CD4-positive, CD25-positive, alpha-beta regulatory T cell (primary cell): ENCODE measurements around the gene POLD4. TPM values are rescaled to one million over a fixed set of nuclear protein-coding genes. Genes with fewer than 3 reads are reported as not detected.

Experiments used
- ATAC-seq, 2 donors: fragments of 150-1000 bp; cut with Tn5 transposase; one replicate each; pipeline ENCODE4 v1.10.0; 2021; ENCODE audit warnings: low read depth in 2 of 2, moderate number of reproducible peaks in 2 of 2, moderate library complexity in 1 of 2
- DNase-seq, 3 donors: peaks; one replicate each; pipeline versions ENCODE4 v3.0.0 to v3.0.0-alpha.2; 2012 to 2022; ENCODE audit warnings: mixed read lengths in 1 of 3
- H3K27ac ChIP-seq: one replicate; pipeline ENCODE4 v1.7.0; 2013; ENCODE audit warnings: mild to moderate bottlenecking, low read length; ENCODE audit not compliant: insufficient read depth, poor library complexity, severe bottlenecking
- H3K27me3 ChIP-seq: one replicate; pipeline ENCODE4 v1.7.0; 2013; ENCODE audit warnings: low read length; ENCODE audit not compliant: control insufficient read depth, insufficient read depth
- H3K36me3 ChIP-seq: one replicate; pipeline ENCODE4 v1.7.0; 2013; ENCODE audit warnings: mild to moderate bottlenecking, low read length, moderate library complexity; ENCODE audit not compliant: control insufficient read depth, insufficient read depth
- H3K4me1 ChIP-seq: 2 replicates; pipeline ENCODE4 v1.7.0; 2013; ENCODE audit warnings: mild to moderate bottlenecking, low read length; ENCODE audit not compliant: insufficient read depth, control insufficient read depth, poor library complexity, severe bottlenecking
- H3K4me3 ChIP-seq: one replicate; pipeline ENCODE4 v1.7.0; 2013; ENCODE audit warnings: low read depth, mild to moderate bottlenecking, low read length, moderate library complexity
- H3K9me3 ChIP-seq, 2 experiments: 1 replicate in 1 of 2; 2 replicates in 1 of 2; pipeline ENCODE4 v1.7.0; 2013; ENCODE audit warnings: low read length in 2 of 2, mild to moderate bottlenecking in 1 of 2, moderate library complexity in 1 of 2; ENCODE audit not compliant: control insufficient read depth in 2 of 2
- H3K27ac Mint-ChIP-seq, 3 donors: one replicate each; pipeline ENCODE4 v1.8.0; 2020 to 2022; ENCODE audit warnings: mild to moderate bottlenecking in 3 of 3, mixed read lengths in 3 of 3, moderate library complexity in 2 of 3
- H3K27me3 Mint-ChIP-seq: one replicate; pipeline ENCODE4 v1.8.0; 2022; ENCODE audit warnings: mild to moderate bottlenecking, mixed read lengths
- H3K36me3 Mint-ChIP-seq: one replicate; pipeline ENCODE4 v1.8.0; 2020; ENCODE audit warnings: mixed read lengths
- H3K4me1 Mint-ChIP-seq, 4 donors: one replicate each; pipeline ENCODE4 v1.8.0; 2020 to 2022; ENCODE audit warnings: mixed read lengths in 4 of 4, mild to moderate bottlenecking in 1 of 4
- H3K4me3 Mint-ChIP-seq, 4 donors: one replicate each; pipeline ENCODE4 v1.8.0; 2020 to 2022; ENCODE audit warnings: mild to moderate bottlenecking in 4 of 4, mixed read lengths in 4 of 4, moderate library complexity in 3 of 4
- H3K9me3 Mint-ChIP-seq, 7 donors: one replicate each; pipeline ENCODE4 v1.8.0; 2020 to 2022; ENCODE audit warnings: mixed read lengths in 7 of 7, mild to moderate bottlenecking in 3 of 7, moderate library complexity in 2 of 7
- polyA plus RNA-seq, 4 donors: library from polyadenylated mRNA; unstranded; fragments of 300-500 nt; fragmentation: Illumina TruSeq; gene quantifications; one replicate each; pipeline ENCODE4 v1.2.3, GENCODE V29; 2021
- total RNA-seq: library from RNA; stranded (reverse); gene quantifications from one replicate; pipeline ENCODE4 v1.2.3, GENCODE V29; 2022

Gene POLD4
- total and polyA plus RNA-seq, 5 donors from 2014 or later = 60.6 to 127 (median 117) TPM

DNA sequence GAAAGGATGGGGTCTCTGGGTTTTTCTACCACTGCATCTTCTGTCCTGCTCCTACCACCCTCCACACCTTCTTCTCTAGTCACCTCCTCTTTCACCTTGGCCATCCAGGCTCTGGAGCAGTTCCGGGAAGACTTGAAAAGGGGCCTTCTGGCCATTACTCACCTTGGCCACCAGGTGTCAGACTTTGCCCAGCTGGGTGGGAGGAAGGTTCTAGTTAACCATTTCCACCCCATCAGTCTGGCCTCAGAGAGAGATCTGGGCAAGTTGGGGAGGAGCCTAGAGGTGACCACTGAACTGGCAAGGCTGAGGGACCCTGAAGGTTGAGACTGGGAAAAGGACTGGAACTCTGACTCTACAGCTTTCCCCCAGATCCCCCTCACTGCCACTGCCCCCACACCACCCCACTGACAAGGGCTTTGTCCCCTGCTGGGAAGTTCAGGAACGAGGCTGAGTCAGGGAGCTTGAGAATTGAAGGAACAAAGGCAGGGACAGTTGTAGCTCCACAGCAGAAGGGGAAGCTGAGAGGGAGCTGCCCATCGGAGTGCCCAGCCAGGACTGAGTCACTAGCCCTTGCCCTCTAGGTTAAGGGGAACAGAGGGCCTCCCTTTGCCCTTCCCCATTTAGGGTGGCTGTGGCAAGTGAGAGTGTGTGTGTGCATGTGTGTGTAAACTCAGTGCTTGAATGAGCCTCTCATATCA is 3.7 kb upstream of the POLD4 start:
- Mint-ChIP-seq H3K27ac (peak overlapping the region; percentile 53 to 87 (median 86)), H3K27me3 (peaks cover 9% of the 10 kb centered on the region), H3K9me3 (no peaks in the 10 kb centered on the region), H3K36me3 (no peaks in the 10 kb centered on the region), H3K4me1 (peaks cover 9 to 47% (median 30%) of the 10 kb centered on the region in 4 donors), H3K4me3 (peak overlapping the region; percentile 4 to 77 (median 68))
- Histone ChIP-seq H3K4me1 (peaks cover 45% of the 10 kb centered on the region), H3K9me3 (no peaks in the 10 kb centered on the region), H3K27me3 (no peaks in the 10 kb centered on the region), H3K27ac (peak overlapping the region; percentile 15), H3K36me3 (no peaks in the 10 kb centered on the region), H3K4me3 (no peak overlapping the region)
- peak; percentile 61 to 74 (median 70) for DNase-seq
- no peak for ATAC-seq

DNA sequence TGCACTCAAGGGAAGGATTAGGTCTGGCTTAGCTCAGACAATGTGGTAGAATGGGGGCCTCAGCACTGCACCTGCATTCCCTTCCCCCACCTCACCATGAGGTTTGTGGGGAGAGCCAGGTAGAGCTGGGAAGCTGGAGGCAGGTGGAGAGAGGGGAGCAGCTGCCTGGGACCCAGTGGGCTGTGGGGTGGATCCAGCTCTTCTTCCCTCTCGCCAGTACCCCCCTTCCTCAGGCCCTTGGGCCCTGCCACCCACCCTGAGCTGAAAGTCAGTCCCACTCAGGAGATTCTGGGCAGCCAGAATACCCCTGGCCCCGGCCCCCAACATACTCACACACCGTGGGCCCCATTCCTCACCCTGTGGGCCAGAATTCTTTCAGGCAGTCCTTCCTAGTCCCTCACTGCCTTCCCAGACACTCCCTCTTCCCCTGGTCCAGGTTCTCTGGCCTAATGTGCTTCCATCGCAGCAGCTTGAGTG is 3.1 kb upstream of the POLD4 start:
- Mint-ChIP-seq H3K27ac (peak overlapping the region; percentile 53 to 87 (median 86)), H3K4me3 (peak overlapping the region; percentile 4 to 77 (median 68)), H3K4me1 (peaks cover 5 to 51% (median 33%) of the 10 kb centered on the region in 4 donors), H3K9me3 (no peaks in the 10 kb centered on the region), H3K27me3 (peaks cover 9% of the 10 kb centered on the region), H3K36me3 (no peaks in the 10 kb centered on the region)
- no peaks in the 10 kb centered on the region for H3K36me3 ChIP-seq
- H3K4me3 ChIP-seq = no peak overlapping the region
- peaks cover 51% of the 10 kb centered on the region for H3K4me1 ChIP-seq
- ATAC-seq = no peak
- no peaks in the 10 kb centered on the region for H3K27me3 ChIP-seq
- H3K27ac ChIP-seq = peak overlapping the region; percentile 15
- no peaks in the 10 kb centered on the region for H3K9me3 ChIP-seq
- DNase-seq = no peak

- no peak for DNase-seq
- H3K36me3 ChIP-seq = no peaks in the 10 kb centered on the region
- H3K9me3 ChIP-seq = no peaks in the 10 kb centered on the region
- no peak overlapping the region for H3K27ac ChIP-seq
- no peaks in the 10 kb centered on the region for H3K36me3 Mint-ChIP-seq
- H3K27me3 ChIP-seq = no peaks in the 10 kb centered on the region
- peaks cover 5 to 56% (median 37%) of the 10 kb centered on the region in 4 donors for H3K4me1 Mint-ChIP-seq
- peaks cover 56% of the 10 kb centered on the region for H3K4me1 ChIP-seq
- H3K9me3 Mint-ChIP-seq = no peaks in the 10 kb centered on the region
- no peak overlapping the region for H3K4me3 ChIP-seq
- H3K4me3 Mint-ChIP-seq = peak overlapping the region in 2 of 4 donors; percentile 32 to 69
- H3K27ac Mint-ChIP-seq = peak overlapping the region in 1 of 3 donors; percentile 20
- peaks cover 9% of the 10 kb centered on the region for H3K27me3 Mint-ChIP-seq
- no peak for ATAC-seq
Observed at GRCh38 chr11:67355794-67356386, 2.5 kb upstream of the POLD4 start.

- peak overlapping the region; percentile 98 for H3K27ac ChIP-seq
Observed at GRCh38 chr11:67355023-67355793, 1.9 kb upstream of the POLD4 start.

DNA sequence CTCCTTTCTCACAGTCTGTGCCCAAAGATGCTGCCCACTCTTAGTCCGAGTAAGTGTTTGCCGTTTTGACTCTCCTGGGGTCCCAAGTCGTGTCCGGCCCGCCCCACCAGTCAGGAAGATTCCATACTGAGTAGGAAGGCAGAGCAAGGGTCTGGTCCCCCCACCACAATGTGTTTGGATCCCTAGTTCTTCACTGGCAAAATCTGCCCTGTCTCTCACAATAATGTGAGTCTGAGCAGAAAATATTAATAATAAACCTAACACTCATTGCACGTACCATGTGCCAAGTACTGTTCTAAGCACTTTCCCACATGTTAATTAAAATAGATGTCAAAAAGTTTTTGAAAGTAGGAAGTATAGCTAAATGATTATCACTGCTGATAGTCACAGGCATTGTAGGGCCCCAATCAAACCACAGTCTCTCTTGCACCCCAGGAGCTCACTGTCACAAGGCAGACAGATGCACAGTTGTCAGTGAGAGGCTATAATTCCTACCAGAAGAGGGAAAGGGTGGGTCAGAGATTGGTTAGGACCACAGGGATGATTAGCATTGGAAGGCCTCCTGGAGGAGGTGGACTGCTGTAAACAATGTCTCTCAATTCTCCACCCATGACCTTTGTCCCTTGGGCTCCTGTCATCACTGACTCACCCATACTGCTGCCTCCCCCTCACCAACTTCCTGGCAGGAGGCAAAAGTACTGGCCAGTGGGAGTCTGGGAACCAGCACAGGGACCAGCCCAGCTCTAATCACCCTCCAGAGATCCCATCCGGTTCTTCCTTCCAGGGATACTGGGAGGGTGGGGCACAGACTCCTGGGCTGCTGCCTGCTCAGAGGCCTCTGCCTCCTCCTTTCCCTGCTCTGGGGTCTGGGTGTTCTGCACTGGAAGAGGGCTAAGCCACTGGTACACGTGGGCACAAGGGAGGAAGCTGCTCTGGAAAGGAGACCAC is 1.0 kb upstream of the POLD4 start:
- Histone ChIP-seq H3K36me3 (no peaks in the 10 kb centered on the region), H3K4me3 (peak overlapping the region; percentile 54), H3K9me3 (no peaks in the 10 kb centered on the region), H3K4me1 (peaks cover 58% of the 10 kb centered on the region), H3K27me3 (no peaks in the 10 kb centered on the region), H3K27ac (peak overlapping the region; percentile 98)
- ATAC-seq = no peak
- H3K27ac Mint-ChIP-seq = peak overlapping the region; percentile 97 to 100 (median 98)
- peaks cover 9% of the 10 kb centered on the region for H3K27me3 Mint-ChIP-seq
- peaks cover 5 to 68% (median 42%) of the 10 kb centered on the region in 4 donors for H3K4me1 Mint-ChIP-seq
- peak in 1 of 3 donors; percentile 42 for DNase-seq
- H3K36me3 Mint-ChIP-seq = no peaks in the 10 kb centered on the region
- H3K4me3 Mint-ChIP-seq = peak overlapping the region; percentile 95 to 99 (median 97)
- H3K9me3 Mint-ChIP-seq = no peaks in the 10 kb centered on the region

More at GRCh38 chr11:67355023-67355793, 1.9 kb upstream of the POLD4 start:
- no peaks in the 10 kb centered on the region for H3K36me3 Mint-ChIP-seq
- DNase-seq = no peak
- no peaks in the 10 kb centered on the region for H3K36me3 ChIP-seq
- peaks cover 58% of the 10 kb centered on the region for H3K4me1 ChIP-seq
- H3K9me3 Mint-ChIP-seq = no peaks in the 10 kb centered on the region
- no peaks in the 10 kb centered on the region for H3K9me3 ChIP-seq
- H3K27me3 Mint-ChIP-seq = peaks cover 9% of the 10 kb centered on the region
- no peak for ATAC-seq
- peaks cover 5 to 59% (median 38%) of the 10 kb centered on the region in 4 donors for H3K4me1 Mint-ChIP-seq
- H3K4me3 Mint-ChIP-seq = peak overlapping the region in 2 of 4 donors; percentile 32 to 69
- no peak overlapping the region for H3K4me3 ChIP-seq
- no peaks in the 10 kb centered on the region for H3K27me3 ChIP-seq
- H3K27ac Mint-ChIP-seq = peak overlapping the region in 2 of 3 donors; percentile 97 to 98

DNA sequence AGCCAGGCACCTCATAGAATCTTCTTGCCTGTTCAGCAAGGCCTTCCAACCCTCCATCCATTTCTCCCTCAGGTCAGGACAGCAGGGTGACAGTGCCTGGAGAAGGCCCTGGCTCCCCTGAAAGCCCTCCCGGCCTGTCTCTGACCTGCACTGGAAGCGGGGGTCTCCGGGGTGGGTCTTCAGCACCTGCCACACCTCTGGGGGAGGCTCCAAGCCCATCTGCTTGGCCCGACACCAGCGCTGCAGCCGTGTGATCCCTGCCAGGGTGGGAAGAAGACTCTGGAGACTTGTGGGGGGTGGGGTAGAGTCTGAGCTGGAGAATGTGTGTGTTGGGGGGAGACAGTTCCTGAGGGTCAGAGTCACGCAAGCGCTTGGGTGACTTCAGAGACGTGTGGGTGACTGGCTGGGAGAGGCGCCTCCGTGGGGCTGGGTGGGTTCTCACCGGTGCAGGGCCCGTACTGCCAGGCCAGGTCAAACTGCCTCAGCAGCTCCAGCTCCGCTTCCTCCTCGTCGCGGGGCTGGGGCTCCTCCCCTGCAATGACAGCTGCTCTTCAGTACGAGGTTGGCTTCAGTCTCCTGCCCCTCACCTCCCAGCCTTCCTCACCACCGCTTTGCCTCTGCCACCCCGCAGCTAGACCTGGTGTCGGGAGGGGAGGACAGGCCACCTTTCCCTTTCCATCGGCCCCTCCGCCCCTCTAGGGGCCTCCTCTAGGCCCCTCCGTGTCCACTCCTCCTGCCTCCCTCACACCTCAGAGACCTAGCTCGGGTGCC is 615 bp downstream of the POLD4 start:
- peak overlapping the region; percentile 98 for H3K27ac ChIP-seq
- H3K27ac Mint-ChIP-seq = peak overlapping the region; percentile 97 to 100 (median 100)
- H3K4me1 ChIP-seq = peaks cover 58% of the 10 kb centered on the region
- H3K4me3 ChIP-seq = peak overlapping the region; percentile 64
- peaks cover 5 to 77% (median 43%) of the 10 kb centered on the region in 4 donors for H3K4me1 Mint-ChIP-seq
- no peaks in the 10 kb centered on the region for H3K27me3 ChIP-seq
- no peaks in the 10 kb centered on the region for H3K36me3 Mint-ChIP-seq
- H3K36me3 ChIP-seq = no peaks in the 10 kb centered on the region
- peak in 2 of 3 donors; percentile 50 to 90 for DNase-seq
- no peaks in the 10 kb centered on the region for H3K9me3 Mint-ChIP-seq
- H3K9me3 ChIP-seq = no peaks in the 10 kb centered on the region
- peak overlapping the region; percentile 95 to 99 (median 98) for H3K4me3 Mint-ChIP-seq
- H3K27me3 Mint-ChIP-seq = peaks cover 4% of the 10 kb centered on the region
- peak; percentile 55 to 59 for ATAC-seq
